GM10266 (cell line): ENCODE results near the gene OSBPL7.

Experiments used
- DNase-seq: peaks from one replicate; pipeline ENCODE4 v3.0.0; 2012; ENCODE audit errors: extremely low spot score
- TF ChIP-seq, protein P1 (sequence below): IDR thresholded peaks from 2 replicates; pipeline ENCODE4 v1.5.1; 2012; ENCODE audit warnings: mild to moderate bottlenecking, low read depth; ENCODE audit not compliant: control insufficient read depth, insufficient read depth; ENCODE audit errors: missing control alignments

OSBPL7 gene

DNA sequence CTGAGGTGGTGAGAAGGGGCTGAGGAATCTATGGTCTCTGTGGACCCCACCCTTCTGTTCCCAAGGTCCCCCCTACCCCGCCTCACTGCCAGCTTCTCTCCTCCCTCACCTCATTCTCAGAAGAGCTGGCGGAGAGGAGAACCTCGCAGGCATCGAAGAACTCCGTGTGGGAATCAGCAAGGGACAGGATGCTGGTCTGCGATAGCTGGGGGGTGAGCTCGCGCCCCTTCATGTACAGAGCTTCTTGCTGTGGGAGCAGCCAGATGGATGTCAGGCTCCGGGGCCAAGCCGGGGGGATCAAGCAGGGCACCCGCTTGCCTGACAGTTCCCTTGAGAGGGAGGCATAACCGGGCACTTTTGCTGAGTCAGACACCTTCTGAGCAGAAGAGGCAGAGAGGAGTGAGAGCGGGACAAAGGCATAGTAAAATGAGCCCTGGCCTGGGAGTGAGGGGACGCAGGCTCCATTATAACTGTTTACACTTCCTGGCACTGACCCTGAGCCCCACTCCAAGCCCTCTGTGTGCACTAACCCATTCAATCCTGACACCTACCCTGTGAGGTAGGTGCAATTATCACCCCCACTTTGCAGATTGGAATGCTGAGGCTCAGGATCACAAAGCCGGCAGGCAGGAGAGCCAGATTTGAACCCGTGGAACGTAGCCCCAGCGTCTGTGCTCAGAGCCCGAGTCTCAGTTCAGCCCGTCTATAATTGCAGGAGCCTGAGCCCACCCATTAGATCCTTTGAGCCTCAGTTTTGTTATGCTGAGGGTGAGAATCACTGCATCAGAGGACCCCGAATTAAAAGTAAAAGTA, 6.3 kb downstream of the OSBPL7 start:
- TF ChIP-seq, protein P1, sequence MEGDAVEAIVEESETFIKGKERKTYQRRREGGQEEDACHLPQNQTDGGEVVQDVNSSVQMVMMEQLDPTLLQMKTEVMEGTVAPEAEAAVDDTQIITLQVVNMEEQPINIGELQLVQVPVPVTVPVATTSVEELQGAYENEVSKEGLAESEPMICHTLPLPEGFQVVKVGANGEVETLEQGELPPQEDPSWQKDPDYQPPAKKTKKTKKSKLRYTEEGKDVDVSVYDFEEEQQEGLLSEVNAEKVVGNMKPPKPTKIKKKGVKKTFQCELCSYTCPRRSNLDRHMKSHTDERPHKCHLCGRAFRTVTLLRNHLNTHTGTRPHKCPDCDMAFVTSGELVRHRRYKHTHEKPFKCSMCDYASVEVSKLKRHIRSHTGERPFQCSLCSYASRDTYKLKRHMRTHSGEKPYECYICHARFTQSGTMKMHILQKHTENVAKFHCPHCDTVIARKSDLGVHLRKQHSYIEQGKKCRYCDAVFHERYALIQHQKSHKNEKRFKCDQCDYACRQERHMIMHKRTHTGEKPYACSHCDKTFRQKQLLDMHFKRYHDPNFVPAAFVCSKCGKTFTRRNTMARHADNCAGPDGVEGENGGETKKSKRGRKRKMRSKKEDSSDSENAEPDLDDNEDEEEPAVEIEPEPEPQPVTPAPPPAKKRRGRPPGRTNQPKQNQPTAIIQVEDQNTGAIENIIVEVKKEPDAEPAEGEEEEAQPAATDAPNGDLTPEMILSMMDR = no peak
- DNase-seq = no peak

DNA sequence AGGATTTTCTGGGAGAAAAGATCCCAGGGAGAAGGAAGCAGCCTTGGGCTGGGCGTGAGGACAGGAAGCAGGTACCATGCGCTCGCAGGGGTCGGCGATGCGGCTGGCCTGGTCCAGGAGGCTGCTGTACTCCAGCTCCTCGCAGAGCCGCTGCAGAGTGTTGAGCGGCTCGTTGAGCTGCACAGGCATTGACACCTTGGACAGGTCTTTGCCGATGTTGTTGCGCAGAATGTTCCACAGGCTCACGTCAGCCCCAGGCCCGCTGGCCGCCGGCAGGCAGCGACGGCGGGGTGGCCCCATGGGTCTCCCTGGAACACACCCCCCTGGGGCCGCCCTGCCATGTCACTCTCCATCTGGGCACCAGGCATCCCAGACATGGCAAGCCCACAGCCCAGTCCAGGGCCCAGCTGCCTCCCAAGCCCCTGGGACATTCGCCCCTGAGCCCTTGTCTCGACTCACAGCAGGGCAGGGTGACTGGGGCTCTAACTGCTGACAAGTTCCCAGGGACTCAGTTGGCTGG, 8.0 kb downstream of the OSBPL7 start:
- DNase-seq = no peak
- TF ChIP-seq, protein P1 = no peak

DNA sequence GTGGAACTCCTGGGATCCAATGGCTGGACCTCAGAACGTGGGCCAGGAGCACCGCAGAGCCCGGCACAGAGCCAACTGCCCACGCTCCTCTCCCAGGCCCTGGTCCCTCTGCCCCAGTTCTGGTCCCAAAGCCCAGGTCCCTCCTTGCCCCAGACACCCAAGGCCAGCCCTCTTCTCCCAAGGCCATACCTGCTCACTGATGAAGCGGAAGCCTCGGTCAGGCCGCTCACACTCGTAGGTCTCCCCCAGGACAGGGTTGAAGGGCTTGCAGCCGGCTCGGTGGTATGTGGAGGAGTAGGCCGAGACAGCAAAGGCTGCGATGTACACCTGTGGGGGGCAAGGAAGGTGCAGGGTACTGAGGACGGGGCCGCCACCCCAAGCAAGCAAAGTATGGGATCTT, 8.5 kb downstream of the OSBPL7 start:
- TF ChIP-seq, protein P1 = no peak
- no peak for DNase-seq

DNA sequence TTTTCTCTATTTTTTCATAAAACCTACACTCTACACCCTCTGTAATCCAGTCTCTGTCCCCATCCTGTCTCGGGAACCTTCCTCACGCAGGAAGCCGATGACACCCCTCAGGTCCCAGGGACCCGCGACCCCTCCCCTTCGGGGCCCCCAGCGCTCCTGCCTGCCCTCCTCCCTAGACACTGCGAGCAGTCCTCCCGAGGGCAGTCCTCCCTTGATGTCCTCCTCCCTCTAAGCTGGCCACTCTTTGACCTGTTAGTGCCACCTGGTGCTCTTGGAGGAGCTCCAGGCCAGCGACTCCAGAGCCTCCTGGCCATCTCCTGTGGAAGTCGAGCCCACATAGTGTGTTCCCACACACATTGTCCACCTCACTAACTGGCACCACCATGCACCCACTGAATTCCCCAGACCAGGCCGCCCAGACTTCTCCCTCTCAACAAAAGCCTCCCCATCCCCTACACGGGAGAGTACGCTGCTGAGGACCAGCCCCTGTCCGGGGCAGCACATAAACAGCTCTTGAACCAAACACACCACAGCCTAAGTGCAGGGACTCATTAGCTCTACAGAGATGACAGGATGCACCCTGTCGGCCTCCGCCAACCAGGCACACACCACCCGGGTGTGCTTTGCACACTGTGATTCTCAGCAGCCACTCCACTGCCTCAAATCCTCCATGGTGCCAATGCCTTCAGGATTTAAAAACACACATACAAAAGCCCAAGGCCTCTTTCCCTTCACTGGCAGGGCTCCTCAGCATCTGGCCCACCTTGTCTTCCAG, 9.3 kb downstream of the OSBPL7 start:
- no peak for DNase-seq
- TF ChIP-seq, protein P1 = no peak

DNA sequence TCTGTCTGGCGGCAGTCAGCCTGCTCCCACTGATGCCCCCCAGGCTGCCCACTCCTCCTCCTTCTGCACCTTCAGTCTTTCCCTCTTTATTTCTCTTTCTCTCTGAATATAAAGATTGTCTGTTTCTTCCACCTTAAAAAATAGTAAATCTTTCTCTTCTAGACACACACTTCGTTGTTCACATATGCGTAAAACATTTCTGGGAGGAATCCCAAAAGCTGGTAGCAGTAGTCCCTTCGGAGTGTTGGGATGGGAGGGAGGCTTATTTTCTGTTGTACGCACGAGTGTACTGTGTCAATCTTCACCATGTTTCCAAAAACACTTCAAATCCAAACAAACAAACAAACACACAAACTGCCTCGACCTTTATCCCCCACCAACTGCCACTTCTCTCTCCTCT, 9.9 kb downstream of the OSBPL7 start:
- TF ChIP-seq, protein P1 = no peak
- DNase-seq = no peak

DNA sequence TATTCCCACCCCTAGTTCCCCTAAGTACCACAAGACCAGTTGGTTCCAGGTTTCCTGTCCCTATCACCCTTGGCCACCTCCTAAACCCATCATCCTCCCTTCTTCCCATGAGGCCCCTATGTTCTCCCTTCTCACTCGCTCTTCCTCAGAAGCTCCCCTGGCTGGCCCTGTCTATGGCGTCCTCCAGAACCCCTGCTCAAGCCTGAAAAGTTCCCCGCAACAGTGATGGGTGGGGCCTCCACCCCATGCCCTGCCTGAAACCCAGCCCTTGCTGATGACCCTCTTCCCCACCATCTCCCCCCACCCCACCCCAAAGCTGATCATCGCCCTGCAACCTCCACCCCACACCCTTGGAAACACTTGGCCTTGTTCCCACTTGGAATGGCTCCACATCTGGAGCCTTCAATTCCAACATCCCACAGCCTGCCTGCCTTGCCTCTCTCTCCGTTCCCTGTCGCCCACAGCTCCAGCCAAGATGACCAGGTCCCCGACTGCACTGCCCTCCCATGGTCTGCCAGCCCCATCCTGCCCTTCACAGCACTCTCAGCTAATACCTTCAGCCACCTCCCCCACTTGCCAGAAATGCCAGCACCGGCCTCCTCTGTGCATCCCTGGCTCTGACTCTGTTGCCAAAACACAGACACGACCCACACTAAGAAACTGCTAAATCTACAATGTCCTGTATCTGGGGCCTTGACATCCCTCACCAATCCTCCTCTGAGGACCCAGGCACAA, 10.5 kb downstream of the OSBPL7 start:
- DNase-seq = no peak
- TF ChIP-seq, protein P1 = no peak
